GM18520 (cell line): ENCODE data around the gene B4GALT5.
A peak's percentile ranks its signal among the peaks of the same experiment; 100 is the strongest.

ENCODE experiments used
- ATAC-seq: cut with Tn5 transposase; IDR thresholded peaks from one replicate; pipeline ENCODE4 v1.9.1; 2021; ENCODE audit not compliant: unreplicated experiment

Gene B4GALT5

GRCh38 chr20:49701241-49701790 lies 12.4 kb downstream of the B4GALT5 start:
- ATAC-seq: no peak

- ATAC-seq: no peak
These were observed 13.1 kb downstream of the B4GALT5 start for GRCh38 chr20:49700411-49701185.

GRCh38 chr20:49699200-49699992 lies 14.3 kb downstream of the B4GALT5 start:
- ATAC-seq: peak; percentile 81

- ATAC-seq: no peak
These were observed 15.2 kb downstream of the B4GALT5 start for GRCh38 chr20:49698477-49698876.

GRCh38 chr20:49697071-49697470 lies 16.6 kb downstream of the B4GALT5 start:
- no peak for ATAC-seq

GRCh38 chr20:49696594-49696993 lies 17.1 kb downstream of the B4GALT5 start:
- no peak for ATAC-seq

GRCh38 chr20:49695830-49696229 lies 17.8 kb downstream of the B4GALT5 start:
- no peak for ATAC-seq

GRCh38 chr20:49694450-49695071 lies 19.1 kb downstream of the B4GALT5 start:
- no peak for ATAC-seq

GRCh38 chr20:49693435-49694171 lies 20.1 kb downstream of the B4GALT5 start:
- ATAC-seq: no peak

- ATAC-seq: no peak
These were observed 20.7 kb downstream of the B4GALT5 start for GRCh38 chr20:49692941-49693340.

- no peak for ATAC-seq
These were observed 21.7 kb downstream of the B4GALT5 start for GRCh38 chr20:49691818-49692568.

- no peak for ATAC-seq
These were observed 22.6 kb downstream of the B4GALT5 start for GRCh38 chr20:49690899-49691620.

- ATAC-seq: no peak
These were observed 25.8 kb downstream of the B4GALT5 start for GRCh38 chr20:49687595-49688567.

GRCh38 chr20:49685809-49686208 lies 27.9 kb downstream of the B4GALT5 start:
- no peak for ATAC-seq

- no peak for ATAC-seq
These were observed 28.5 kb downstream of the B4GALT5 start for GRCh38 chr20:49685161-49685601.

GRCh38 chr20:49684335-49684997 lies 29.2 kb downstream of the B4GALT5 start:
- ATAC-seq: no peak

- ATAC-seq: no peak
These were observed 30.9 kb downstream of the B4GALT5 start for GRCh38 chr20:49682798-49683197.

- ATAC-seq: no peak
These were observed 31.4 kb downstream of the B4GALT5 start for GRCh38 chr20:49682278-49682677.
